Mesendoderm (in vitro differentiated cells): ENCODE measurements around the gene CCDC138.

Experiments used
- DNase-seq: peaks from one replicate; pipeline ENCODE4 v3.0.0; 2013
- H2AK5ac ChIP-seq: 2 replicates; pipeline ENCODE4 v1.6.1; 2013; ENCODE audit warnings: low read length, inconsistent platforms
- H2BK120ac ChIP-seq: 2 replicates; pipeline ENCODE4 v1.6.1; 2013; ENCODE audit warnings: low read depth, mild to moderate bottlenecking, low read length, moderate library complexity, mixed read lengths
- H2BK15ac ChIP-seq: replicated peaks from 2 replicates; pipeline ENCODE4 v1.6.1; 2013; ENCODE audit warnings: low read depth, mild to moderate bottlenecking, moderate library complexity
- H2BK5ac ChIP-seq: 2 replicates; pipeline ENCODE4 v1.6.1; 2013; ENCODE audit warnings: low read length, inconsistent platforms
- H3K18ac ChIP-seq: 2 replicates; pipeline ENCODE4 v1.6.1; 2013; ENCODE audit warnings: mild to moderate bottlenecking, low read length, mixed read lengths
- H3K23ac ChIP-seq: one replicate; pipeline ENCODE4 v1.6.1; 2013; ENCODE audit warnings: low read length
- H3K27ac ChIP-seq: 2 replicates; pipeline ENCODE4 v1.5.1; 2013; ENCODE audit warnings: low read depth, mild to moderate bottlenecking, inconsistent platforms, low read length, moderate library complexity
- H3K27me3 ChIP-seq: 2 replicates; pipeline ENCODE4 v1.6.1; 2013; ENCODE audit warnings: low read length, control low read depth, mild to moderate bottlenecking, inconsistent platforms; ENCODE audit not compliant: insufficient read depth, poor library complexity
- H3K36me3 ChIP-seq: 2 replicates; pipeline ENCODE4 v1.6.1; 2013; ENCODE audit warnings: low read length, inconsistent platforms; ENCODE audit not compliant: control insufficient read depth, insufficient read depth
- H3K4ac ChIP-seq: one replicate; pipeline ENCODE4 v1.6.1; 2013; ENCODE audit warnings: low read depth, mild to moderate bottlenecking, low read length, moderate library complexity
- H3K4me1 ChIP-seq: 2 replicates; pipeline ENCODE4 v1.6.1; 2013; ENCODE audit warnings: low read depth, low read length, inconsistent platforms; ENCODE audit not compliant: control insufficient read depth
- H3K4me2 ChIP-seq: 2 replicates; pipeline ENCODE4 v1.6.1; 2013; ENCODE audit warnings: low read length
- H3K4me3 ChIP-seq: 2 replicates; pipeline ENCODE4 v1.5.1; 2013; ENCODE audit warnings: mild to moderate bottlenecking, low read length
- H3K56ac ChIP-seq: one replicate; pipeline ENCODE4 v1.6.1; 2013; ENCODE audit warnings: low read length
- H3K79me1 ChIP-seq: 2 replicates; pipeline ENCODE4 v1.6.1; 2013; ENCODE audit warnings: low read length, inconsistent platforms
- H3K79me2 ChIP-seq: 2 replicates; pipeline ENCODE4 v1.6.1; 2013; ENCODE audit warnings: mild to moderate bottlenecking, low read length; ENCODE audit not compliant: control insufficient read depth, insufficient read depth
- H3K9ac ChIP-seq: 2 replicates; pipeline ENCODE4 v1.6.1; 2013; ENCODE audit warnings: low read length, inconsistent platforms
- H4K5ac ChIP-seq: one replicate; pipeline ENCODE4 v1.6.1; 2013; ENCODE audit warnings: low read length
- H4K8ac ChIP-seq: one replicate; pipeline ENCODE4 v1.6.1; 2013; ENCODE audit warnings: low read depth, mild to moderate bottlenecking, control low read depth, low read length, moderate library complexity
- WGBS: extraction: QIAGEN DNeasy Blood & Tissue Kit; methylation state at CpG from one replicate; pipeline ENCODE4 v1.1.7; 2013; ENCODE audit warnings: low lambda C conversion rate, missing lambda C conversion rate; ENCODE audit not compliant: insufficient coverage; ENCODE audit errors: extremely low coverage; 5-methylcytosine and 5-hydroxymethylcytosine counted together

The CCDC138 gene

GRCh38 chr2:108847000-108847399 lies 60.4 kb downstream of the CCDC138 start:
- H3K4ac ChIP-seq = no peak overlapping the region
- no peaks in the 10 kb centered on the region for H3K79me2 ChIP-seq
- H3K23ac ChIP-seq = no peak overlapping the region
- no CpG with 5 or more reads among the region's 1 CpG for WGBS
- H3K4me3 ChIP-seq = no peak overlapping the region
- no peak overlapping the region for H3K18ac ChIP-seq
- H3K4me1 ChIP-seq = no peaks in the 10 kb centered on the region
- H4K5ac ChIP-seq = no peak overlapping the region
- no peak overlapping the region for H2BK15ac ChIP-seq
- no peak overlapping the region for H2BK120ac ChIP-seq
- H3K56ac ChIP-seq = no peak overlapping the region
- no peak overlapping the region for H3K9ac ChIP-seq
- H3K27me3 ChIP-seq = no peaks in the 10 kb centered on the region
- H2AK5ac ChIP-seq = no peak overlapping the region
- H3K4me2 ChIP-seq = no peak overlapping the region
- no peak for DNase-seq
- H3K79me1 ChIP-seq = no peaks in the 10 kb centered on the region
- no peak overlapping the region for H3K27ac ChIP-seq
- no peak overlapping the region for H4K8ac ChIP-seq
- peaks cover 5% of the 10 kb centered on the region for H3K36me3 ChIP-seq
- no peak overlapping the region for H2BK5ac ChIP-seq

- Histone ChIP-seq H3K18ac (no peak overlapping the region), H2BK120ac (no peak overlapping the region), H3K4ac (no peak overlapping the region), H4K5ac (no peak overlapping the region), H3K9ac (no peak overlapping the region), H3K79me1 (no peaks in the 10 kb centered on the region), H3K36me3 (peaks cover 5% of the 10 kb centered on the region), H2BK15ac (no peak overlapping the region), H4K8ac (no peak overlapping the region), H3K56ac (no peak overlapping the region), H2AK5ac (no peak overlapping the region), H3K27ac (no peak overlapping the region), H3K79me2 (no peaks in the 10 kb centered on the region), H3K4me1 (no peaks in the 10 kb centered on the region), H3K23ac (no peak overlapping the region), H3K27me3 (no peaks in the 10 kb centered on the region), H3K4me2 (no peak overlapping the region), H3K4me3 (no peak overlapping the region), H2BK5ac (no peak overlapping the region)
- no CpG with 5 or more reads among the region's 3 CpGs for WGBS
- DNase-seq = no peak
Measured at GRCh38 chr2:108852375-108852774, 65.8 kb downstream of the CCDC138 start.

- Histone ChIP-seq H4K5ac (no peak overlapping the region), H3K9ac (no peak overlapping the region), H3K4me1 (no peaks in the 10 kb centered on the region), H3K4me2 (no peak overlapping the region), H3K27me3 (no peaks in the 10 kb centered on the region), H2BK5ac (no peak overlapping the region), H3K56ac (no peak overlapping the region), H3K27ac (no peak overlapping the region), H3K23ac (no peak overlapping the region), H3K4ac (no peak overlapping the region), H2AK5ac (no peak overlapping the region), H3K79me1 (no peaks in the 10 kb centered on the region), H3K4me3 (no peak overlapping the region), H3K36me3 (peaks cover 5% of the 10 kb centered on the region), H2BK120ac (no peak overlapping the region), H3K79me2 (no peaks in the 10 kb centered on the region), H2BK15ac (no peak overlapping the region), H4K8ac (no peak overlapping the region), H3K18ac (no peak overlapping the region)
- no CpG with 5 or more reads among the region's 2 CpGs for WGBS
- DNase-seq = peak; percentile 12
Measured at GRCh38 chr2:108853421-108853820, 66.8 kb downstream of the CCDC138 start.

GRCh38 chr2:108854484-108854883 lies 67.9 kb downstream of the CCDC138 start:
- no peak overlapping the region for H3K23ac ChIP-seq
- no peak overlapping the region for H3K4me3 ChIP-seq
- no peak overlapping the region for H3K18ac ChIP-seq
- H3K27me3 ChIP-seq = no peaks in the 10 kb centered on the region
- no peak overlapping the region for H4K8ac ChIP-seq
- H2AK5ac ChIP-seq = no peak overlapping the region
- H3K4me2 ChIP-seq = no peak overlapping the region
- H3K4ac ChIP-seq = no peak overlapping the region
- no peak overlapping the region for H2BK5ac ChIP-seq
- no peaks in the 10 kb centered on the region for H3K4me1 ChIP-seq
- no peak overlapping the region for H3K56ac ChIP-seq
- no CpG with 5 or more reads among the region's 1 CpG for WGBS
- no peak overlapping the region for H3K9ac ChIP-seq
- no peaks in the 10 kb centered on the region for H3K79me1 ChIP-seq
- H3K27ac ChIP-seq = no peak overlapping the region
- H2BK120ac ChIP-seq = no peak overlapping the region
- no peak overlapping the region for H2BK15ac ChIP-seq
- H4K5ac ChIP-seq = no peak overlapping the region
- H3K79me2 ChIP-seq = no peaks in the 10 kb centered on the region
- H3K36me3 ChIP-seq = peaks cover 5% of the 10 kb centered on the region
- no peak for DNase-seq

DNA sequence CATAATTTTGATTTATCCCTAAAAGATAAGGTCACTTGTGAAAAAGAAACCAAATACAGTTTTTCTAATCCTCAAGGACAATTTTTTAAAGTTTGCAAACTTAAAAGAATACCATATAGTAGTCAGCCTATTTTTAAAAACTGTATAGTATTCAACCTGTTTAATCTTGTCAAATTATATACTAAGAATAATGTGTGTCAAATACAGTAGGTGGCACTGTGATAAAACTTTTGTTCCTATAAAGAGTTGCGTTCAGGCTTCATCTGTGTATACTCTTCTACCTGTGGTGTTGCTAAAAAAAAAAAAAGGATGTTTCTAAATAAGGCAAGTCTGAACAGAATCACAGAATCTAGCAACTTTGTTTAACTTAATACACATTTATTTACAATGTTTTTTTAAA lies 68.6 kb downstream of the CCDC138 start:
- Histone ChIP-seq H3K4ac (no peak overlapping the region), H3K79me2 (no peaks in the 10 kb centered on the region), H3K4me1 (no peaks in the 10 kb centered on the region), H2AK5ac (no peak overlapping the region), H3K27ac (no peak overlapping the region), H3K79me1 (no peaks in the 10 kb centered on the region), H3K4me2 (no peak overlapping the region), H3K9ac (no peak overlapping the region), H3K27me3 (no peaks in the 10 kb centered on the region), H4K5ac (no peak overlapping the region), H2BK5ac (no peak overlapping the region), H3K4me3 (no peak overlapping the region), H3K36me3 (peaks cover 2% of the 10 kb centered on the region), H4K8ac (no peak overlapping the region), H2BK120ac (no peak overlapping the region), H3K18ac (no peak overlapping the region), H3K56ac (no peak overlapping the region), H2BK15ac (no peak overlapping the region), H3K23ac (no peak overlapping the region)
- no peak for DNase-seq
- no CpG with 5 or more reads among the region's 1 CpG for WGBS

DNA sequence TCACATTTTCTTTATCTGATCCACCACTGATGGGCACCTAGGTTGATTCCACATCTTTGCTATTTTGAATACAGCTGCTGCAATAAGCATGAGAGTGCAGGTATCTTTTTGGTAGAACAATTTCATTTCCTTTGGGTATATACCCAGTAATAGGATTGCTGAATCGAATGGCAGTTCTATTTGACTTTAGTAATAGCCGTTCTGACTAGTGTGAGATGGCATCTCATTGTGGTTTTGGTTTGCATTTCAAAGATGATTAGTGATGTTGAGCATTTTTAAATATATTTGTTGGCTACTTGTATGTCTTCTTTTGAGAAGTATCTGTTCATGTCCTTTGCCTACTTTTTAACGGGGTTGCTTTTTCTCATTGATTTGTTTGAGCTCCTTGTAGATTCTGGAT lies 72.3 kb downstream of the CCDC138 start:
- H2BK120ac ChIP-seq = no peak overlapping the region
- H3K79me1 ChIP-seq = no peaks in the 10 kb centered on the region
- H3K56ac ChIP-seq = no peak overlapping the region
- no peak overlapping the region for H3K9ac ChIP-seq
- H3K18ac ChIP-seq = no peak overlapping the region
- no peak for DNase-seq
- no peaks in the 10 kb centered on the region for H3K4me1 ChIP-seq
- no peak overlapping the region for H3K27ac ChIP-seq
- H3K79me2 ChIP-seq = no peaks in the 10 kb centered on the region
- no peaks in the 10 kb centered on the region for H3K36me3 ChIP-seq
- H2BK5ac ChIP-seq = no peak overlapping the region
- H4K5ac ChIP-seq = no peak overlapping the region
- H3K27me3 ChIP-seq = no peaks in the 10 kb centered on the region
- no peak overlapping the region for H3K4me3 ChIP-seq
- H3K4ac ChIP-seq = no peak overlapping the region
- no peak overlapping the region for H4K8ac ChIP-seq
- no peak overlapping the region for H3K4me2 ChIP-seq
- H3K23ac ChIP-seq = no peak overlapping the region
- no peak overlapping the region for H2AK5ac ChIP-seq
- no peak overlapping the region for H2BK15ac ChIP-seq
- WGBS = no CpG with 5 or more reads among the region's 3 CpGs
